Endothelial cell (in vitro differentiated cells): ENCODE results near the gene SBF2. TPM values are rescaled to one million over a fixed set of nuclear protein-coding genes. Genes with fewer than 3 reads are reported as not detected.

Source experiments
- DNase-seq: peaks from one replicate; pipeline ENCODE4 v3.0.0; 2021; ENCODE audit warnings: low spot score
- H3K27ac Mint-ChIP-seq: one replicate; pipeline ENCODE4 v1.8.0; 2021; ENCODE audit warnings: mixed read lengths, inconsistent platforms; ENCODE audit not compliant: unreplicated experiment
- H3K27me3 Mint-ChIP-seq: one replicate; pipeline ENCODE4 v1.8.0; 2021; ENCODE audit warnings: mild to moderate bottlenecking, moderate library complexity, mixed read lengths, inconsistent platforms; ENCODE audit not compliant: unreplicated experiment
- H3K36me3 Mint-ChIP-seq: one replicate; pipeline ENCODE4 v1.8.0; 2021; ENCODE audit warnings: mild to moderate bottlenecking, low read depth, mixed read lengths, inconsistent platforms; ENCODE audit not compliant: unreplicated experiment
- H3K4me1 Mint-ChIP-seq: one replicate; pipeline ENCODE4 v1.8.0; 2021; ENCODE audit warnings: mild to moderate bottlenecking, mixed read lengths, inconsistent platforms; ENCODE audit not compliant: unreplicated experiment
- H3K4me3 Mint-ChIP-seq: one replicate; pipeline ENCODE4 v1.8.0; 2021; ENCODE audit warnings: mild to moderate bottlenecking, mixed read lengths, inconsistent platforms; ENCODE audit not compliant: unreplicated experiment
- H3K9me3 Mint-ChIP-seq: one replicate; pipeline ENCODE4 v1.8.0; 2021; ENCODE audit warnings: mixed read lengths, inconsistent platforms; ENCODE audit not compliant: unreplicated experiment
- total RNA-seq: library from RNA; stranded (reverse); fragmentation: NEBNext Ultra II Directional; extraction: Animal tissue kit (Norgen Biotek cat#: 25700); gene quantifications from one replicate; pipeline ENCODE4 v1.2.1, GENCODE V29; 2021; ENCODE audit not compliant: unreplicated experiment
- TF ChIP-seq, protein P1 (sequence below): fragments of 200-600 bp; sonication (generic); IDR thresholded peaks from one replicate; pipeline ENCODE4 v1.5.0; 2021; ENCODE audit warnings: antibody characterized with exemption; ENCODE audit not compliant: unreplicated experiment

Gene SBF2
- total RNA-seq, 1 donor from 2014 or later: 40.8 TPM

DNA sequence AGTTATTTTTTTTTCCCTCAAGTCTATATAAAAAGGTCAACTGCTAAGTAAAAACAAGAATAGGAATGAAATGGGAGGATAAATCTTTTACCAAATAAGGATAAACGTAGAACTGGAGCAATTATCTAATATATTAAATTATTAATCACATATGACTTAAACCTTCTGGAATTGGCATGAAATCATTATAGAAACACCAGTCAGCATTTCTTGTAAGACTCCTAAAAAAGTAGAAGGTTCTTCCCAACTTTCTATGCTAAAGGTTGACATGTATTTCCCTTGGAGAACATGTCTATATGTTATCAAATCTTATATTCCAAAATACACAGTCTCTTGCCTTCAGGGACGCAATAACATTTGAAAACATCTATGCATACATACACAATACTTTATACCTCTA, 143.2 kb downstream of the SBF2 start:
- Mint-ChIP-seq H3K27me3 (no peaks in the 10 kb centered on the region), H3K4me1 (no peaks in the 10 kb centered on the region), H3K36me3 (no peaks in the 10 kb centered on the region), H3K27ac (no peak overlapping the region), H3K9me3 (no peaks in the 10 kb centered on the region), H3K4me3 (no peak overlapping the region)
- TF ChIP-seq, protein P1, sequence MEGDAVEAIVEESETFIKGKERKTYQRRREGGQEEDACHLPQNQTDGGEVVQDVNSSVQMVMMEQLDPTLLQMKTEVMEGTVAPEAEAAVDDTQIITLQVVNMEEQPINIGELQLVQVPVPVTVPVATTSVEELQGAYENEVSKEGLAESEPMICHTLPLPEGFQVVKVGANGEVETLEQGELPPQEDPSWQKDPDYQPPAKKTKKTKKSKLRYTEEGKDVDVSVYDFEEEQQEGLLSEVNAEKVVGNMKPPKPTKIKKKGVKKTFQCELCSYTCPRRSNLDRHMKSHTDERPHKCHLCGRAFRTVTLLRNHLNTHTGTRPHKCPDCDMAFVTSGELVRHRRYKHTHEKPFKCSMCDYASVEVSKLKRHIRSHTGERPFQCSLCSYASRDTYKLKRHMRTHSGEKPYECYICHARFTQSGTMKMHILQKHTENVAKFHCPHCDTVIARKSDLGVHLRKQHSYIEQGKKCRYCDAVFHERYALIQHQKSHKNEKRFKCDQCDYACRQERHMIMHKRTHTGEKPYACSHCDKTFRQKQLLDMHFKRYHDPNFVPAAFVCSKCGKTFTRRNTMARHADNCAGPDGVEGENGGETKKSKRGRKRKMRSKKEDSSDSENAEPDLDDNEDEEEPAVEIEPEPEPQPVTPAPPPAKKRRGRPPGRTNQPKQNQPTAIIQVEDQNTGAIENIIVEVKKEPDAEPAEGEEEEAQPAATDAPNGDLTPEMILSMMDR: no peak
- DNase-seq: no peak

DNA sequence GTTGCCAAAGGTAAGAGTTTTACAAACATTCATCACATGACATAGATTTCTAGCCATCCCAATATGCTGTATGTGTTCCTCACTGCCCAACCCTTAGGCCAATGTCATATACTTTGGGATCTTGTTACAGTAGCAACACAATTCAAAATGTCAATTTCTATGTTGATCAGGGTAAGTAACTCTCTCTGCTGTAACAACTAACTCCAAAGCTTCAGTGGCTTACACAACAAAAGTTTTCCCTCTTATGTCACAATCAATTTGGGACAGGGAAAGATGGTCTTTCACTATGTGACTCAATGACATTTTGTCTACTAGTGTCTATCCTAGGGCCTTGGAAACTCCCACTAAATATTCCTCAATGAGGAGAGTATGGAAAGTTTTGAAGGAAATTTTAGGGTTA, 144.5 kb downstream of the SBF2 start:
- TF ChIP-seq, protein P1: no peak
- DNase-seq: no peak
- Mint-ChIP-seq H3K27me3 (no peaks in the 10 kb centered on the region), H3K4me3 (no peak overlapping the region), H3K4me1 (no peaks in the 10 kb centered on the region), H3K9me3 (no peaks in the 10 kb centered on the region), H3K36me3 (no peaks in the 10 kb centered on the region), H3K27ac (no peak overlapping the region)

DNA sequence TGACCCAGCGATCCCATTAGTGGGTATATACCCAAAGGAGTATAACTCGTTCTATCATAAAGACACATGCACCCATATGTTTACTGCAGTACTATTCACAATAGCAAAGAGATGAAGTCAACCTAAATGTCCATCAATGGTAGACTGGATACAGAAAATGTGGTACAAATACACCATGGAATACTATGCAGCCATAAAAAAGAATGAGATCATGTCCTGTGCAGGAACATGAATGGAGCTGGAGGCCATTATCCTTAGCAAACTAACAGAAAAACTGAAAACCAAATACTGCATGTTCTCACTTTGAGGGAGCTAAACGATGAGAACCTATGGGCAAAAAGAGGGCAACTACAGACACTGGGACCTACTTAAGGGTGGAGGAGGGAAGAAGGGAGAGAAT, 146.8 kb downstream of the SBF2 start:
- H3K27me3 Mint-ChIP-seq: no peaks in the 10 kb centered on the region
- TF ChIP-seq, protein P1: no peak
- no peak overlapping the region for H3K27ac Mint-ChIP-seq

DNA sequence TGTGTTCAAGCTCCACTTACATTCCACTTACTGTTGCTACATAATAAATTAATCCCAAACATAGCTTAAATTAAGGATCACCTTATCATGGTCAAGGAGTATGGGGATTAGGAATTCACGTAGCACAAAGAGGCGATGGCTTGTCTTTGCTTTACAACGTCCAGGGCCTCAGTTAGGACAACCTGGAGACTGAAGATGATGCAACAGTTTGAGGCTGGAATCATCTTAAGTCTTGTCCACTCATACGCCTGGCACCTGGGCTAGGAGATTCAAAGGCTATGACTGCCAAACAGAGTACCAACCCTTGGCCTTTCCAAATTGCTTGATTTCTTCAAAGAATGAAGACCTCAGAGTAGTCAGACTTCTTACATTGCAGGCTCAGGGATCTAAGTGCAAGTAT, 149.1 kb downstream of the SBF2 start:
- Mint-ChIP-seq H3K27me3 (no peaks in the 10 kb centered on the region), H3K4me1 (no peaks in the 10 kb centered on the region), H3K36me3 (no peaks in the 10 kb centered on the region), H3K9me3 (no peaks in the 10 kb centered on the region), H3K27ac (no peak overlapping the region), H3K4me3 (no peak overlapping the region)
- TF ChIP-seq, protein P1: no peak
- DNase-seq: no peak

More for the DNA sequence above, 146.8 kb downstream of the SBF2 start:
- no peak overlapping the region for H3K4me3 Mint-ChIP-seq
- DNase-seq: no peak
- no peaks in the 10 kb centered on the region for H3K36me3 Mint-ChIP-seq
- H3K9me3 Mint-ChIP-seq: no peaks in the 10 kb centered on the region
- no peaks in the 10 kb centered on the region for H3K4me1 Mint-ChIP-seq

DNA sequence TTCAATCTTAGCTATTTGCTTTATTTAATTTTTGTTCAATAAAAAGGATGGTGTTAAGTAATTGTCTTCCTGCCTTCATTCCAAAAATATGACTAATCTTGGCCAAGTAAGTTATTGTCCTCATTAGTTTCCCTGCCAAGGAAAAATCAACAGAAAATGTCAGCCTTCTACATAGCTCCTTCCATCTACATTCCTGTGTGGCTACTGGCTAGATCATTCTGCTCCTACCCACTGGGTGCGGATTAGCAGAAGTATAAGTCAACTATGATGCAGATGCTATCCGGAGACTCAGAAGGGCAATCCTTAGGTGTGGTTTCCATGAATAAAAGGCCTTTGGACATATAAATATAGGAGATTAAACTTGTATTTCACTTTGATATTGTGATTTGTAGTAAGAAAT, 154.4 kb downstream of the SBF2 start:
- DNase-seq: no peak
- peaks cover 2% of the 10 kb centered on the region for H3K27me3 Mint-ChIP-seq
- peaks cover 2% of the 10 kb centered on the region for H3K4me1 Mint-ChIP-seq
- H3K9me3 Mint-ChIP-seq: peaks cover 6% of the 10 kb centered on the region
- peaks cover 21% of the 10 kb centered on the region for H3K36me3 Mint-ChIP-seq
- no peak overlapping the region for H3K4me3 Mint-ChIP-seq
- H3K27ac Mint-ChIP-seq: no peak overlapping the region
- TF ChIP-seq, protein P1: no peak
